ENCODE results near the gene CDYL2.

CDYL2 gene

DNA sequence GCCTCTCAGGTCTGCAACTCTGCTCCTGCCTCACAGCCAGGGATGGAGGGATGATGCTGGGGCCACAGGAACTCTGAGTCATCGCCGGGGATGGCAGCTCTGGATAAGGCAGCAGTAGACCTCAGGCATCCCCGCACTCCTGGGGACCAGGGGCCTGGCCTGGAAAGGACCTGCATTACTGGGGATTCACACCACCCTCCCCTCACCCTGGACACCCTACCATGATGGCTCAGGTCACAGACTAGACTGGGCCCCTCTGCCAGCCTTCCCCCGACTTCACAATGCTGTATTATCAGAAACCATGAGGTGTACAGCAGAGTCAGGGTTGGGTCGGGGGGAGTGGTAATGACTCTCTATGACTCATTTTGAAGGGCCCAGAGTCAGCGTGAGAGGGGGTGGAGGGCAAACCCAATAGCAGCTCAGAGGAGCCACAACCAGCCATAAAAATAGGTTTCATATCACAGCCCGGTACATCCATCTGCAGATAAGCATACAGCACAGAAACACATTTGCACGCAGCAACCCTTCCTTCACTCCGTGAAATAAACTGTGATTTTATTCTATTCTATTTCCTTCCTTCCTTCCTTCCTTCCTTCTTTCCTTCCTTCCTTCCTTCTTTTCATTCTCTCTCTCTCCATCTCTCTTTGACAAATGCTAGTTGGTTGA is 234.8 kb downstream of the CDYL2 start:
- H3K27ac ChIP-seq, result no peak overlapping the region
- TF ChIP-seq ZFX (IDR thresholded peaks at IDR 0.05), result no peak
- TF ChIP-seq, protein P1, sequence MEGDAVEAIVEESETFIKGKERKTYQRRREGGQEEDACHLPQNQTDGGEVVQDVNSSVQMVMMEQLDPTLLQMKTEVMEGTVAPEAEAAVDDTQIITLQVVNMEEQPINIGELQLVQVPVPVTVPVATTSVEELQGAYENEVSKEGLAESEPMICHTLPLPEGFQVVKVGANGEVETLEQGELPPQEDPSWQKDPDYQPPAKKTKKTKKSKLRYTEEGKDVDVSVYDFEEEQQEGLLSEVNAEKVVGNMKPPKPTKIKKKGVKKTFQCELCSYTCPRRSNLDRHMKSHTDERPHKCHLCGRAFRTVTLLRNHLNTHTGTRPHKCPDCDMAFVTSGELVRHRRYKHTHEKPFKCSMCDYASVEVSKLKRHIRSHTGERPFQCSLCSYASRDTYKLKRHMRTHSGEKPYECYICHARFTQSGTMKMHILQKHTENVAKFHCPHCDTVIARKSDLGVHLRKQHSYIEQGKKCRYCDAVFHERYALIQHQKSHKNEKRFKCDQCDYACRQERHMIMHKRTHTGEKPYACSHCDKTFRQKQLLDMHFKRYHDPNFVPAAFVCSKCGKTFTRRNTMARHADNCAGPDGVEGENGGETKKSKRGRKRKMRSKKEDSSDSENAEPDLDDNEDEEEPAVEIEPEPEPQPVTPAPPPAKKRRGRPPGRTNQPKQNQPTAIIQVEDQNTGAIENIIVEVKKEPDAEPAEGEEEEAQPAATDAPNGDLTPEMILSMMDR (conservative IDR thresholded peaks at IDR 0.05), result no peak

- TF ChIP-seq, protein P1 (conservative IDR thresholded peaks at IDR 0.05), result no peak
- no peak overlapping the region for H3K27ac ChIP-seq
Measured at GRCh38 chr16:80564394-80564793, 240.0 kb downstream of the CDYL2 start.

DNA sequence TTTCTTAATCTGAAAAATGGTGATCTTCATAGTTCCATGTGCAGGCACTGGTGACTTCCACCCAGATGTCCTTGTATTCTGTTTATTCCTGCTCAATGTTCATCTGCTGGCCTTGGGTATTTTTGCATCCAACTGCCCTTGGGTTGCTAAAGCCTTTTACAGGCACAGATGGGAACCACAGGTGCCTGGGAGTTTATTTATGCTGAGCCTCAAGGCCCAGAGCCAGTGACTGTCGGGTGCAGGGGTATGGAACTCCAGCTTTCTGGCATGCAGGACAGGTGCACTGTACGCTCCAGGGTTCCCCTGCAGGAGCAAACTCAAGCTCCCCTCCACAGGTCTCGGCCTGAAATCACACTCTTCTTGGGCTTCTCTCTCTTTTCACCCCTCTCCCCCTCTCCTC is 241.3 kb downstream of the CDYL2 start:
- no peak overlapping the region for H3K27ac ChIP-seq
- TF ChIP-seq, protein P1 (conservative IDR thresholded peaks at IDR 0.05), result no peak
- no peak for TF ChIP-seq ZFX (IDR thresholded peaks at IDR 0.05)

GRCh38 chr16:80559369-80559768 is 245.0 kb downstream of the CDYL2 start:
- TF ChIP-seq, protein P1 (conservative IDR thresholded peaks at IDR 0.05), result no peak
- TF ChIP-seq ZFX (IDR thresholded peaks at IDR 0.05), result no peak
- H3K27ac ChIP-seq, result no peak overlapping the region

DNA sequence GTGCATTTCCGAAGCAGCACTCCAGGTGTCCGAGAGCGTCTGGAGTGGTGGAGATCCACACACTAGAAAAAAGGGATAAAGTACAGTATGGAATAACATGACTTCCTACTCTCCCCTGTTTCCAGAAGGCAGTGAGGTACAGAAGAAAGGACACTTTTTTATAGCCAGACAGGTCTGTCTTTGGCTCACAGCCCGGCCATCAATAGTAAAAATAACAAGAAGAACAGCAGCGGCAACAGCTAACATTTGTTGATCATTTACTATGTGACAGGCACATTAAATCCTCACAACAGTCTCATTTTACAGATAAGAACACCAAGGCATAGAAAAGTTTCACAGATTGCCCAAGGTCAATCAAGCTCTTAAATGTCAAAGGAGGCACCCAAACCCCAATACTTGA is 247.4 kb downstream of the CDYL2 start:
- H3K27ac ChIP-seq, result no peak overlapping the region
- TF ChIP-seq ZFX (IDR thresholded peaks at IDR 0.05), result no peak
- TF ChIP-seq, protein P1 (conservative IDR thresholded peaks at IDR 0.05), result no peak

DNA sequence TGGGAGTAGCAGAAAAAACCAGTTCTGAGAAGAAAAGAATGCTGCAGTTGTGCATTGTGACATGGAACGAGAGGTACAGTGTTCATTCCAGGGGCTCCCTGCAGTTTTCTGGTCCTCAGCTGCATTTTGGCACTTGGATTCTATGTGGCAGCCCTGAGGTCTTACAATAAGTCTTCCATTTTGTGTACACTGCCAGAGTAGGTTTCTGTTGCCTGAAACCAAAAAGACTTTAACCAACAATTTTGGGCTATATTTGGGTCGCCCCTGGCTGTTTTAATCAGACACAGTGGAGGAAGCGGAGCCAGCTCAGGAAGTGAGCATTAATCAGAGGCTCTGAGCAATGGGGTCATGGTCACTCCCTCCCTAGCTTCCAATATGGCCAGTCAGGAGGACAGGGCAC is 247.9 kb downstream of the CDYL2 start:
- TF ChIP-seq, protein P1 (conservative IDR thresholded peaks at IDR 0.05), result no peak
- no peak for TF ChIP-seq ZFX (IDR thresholded peaks at IDR 0.05)
- no peak overlapping the region for H3K27ac ChIP-seq

GRCh38 chr16:80554033-80554432 is 250.4 kb downstream of the CDYL2 start:
- TF ChIP-seq, protein P1 (conservative IDR thresholded peaks at IDR 0.05), result no peak
- TF ChIP-seq ZFX (IDR thresholded peaks at IDR 0.05), result no peak
- no peak overlapping the region for H3K27ac ChIP-seq

Data from C4-2B (cell line).